ENCODE measurements around the gene UPP2.

UPP2 gene

DNA sequence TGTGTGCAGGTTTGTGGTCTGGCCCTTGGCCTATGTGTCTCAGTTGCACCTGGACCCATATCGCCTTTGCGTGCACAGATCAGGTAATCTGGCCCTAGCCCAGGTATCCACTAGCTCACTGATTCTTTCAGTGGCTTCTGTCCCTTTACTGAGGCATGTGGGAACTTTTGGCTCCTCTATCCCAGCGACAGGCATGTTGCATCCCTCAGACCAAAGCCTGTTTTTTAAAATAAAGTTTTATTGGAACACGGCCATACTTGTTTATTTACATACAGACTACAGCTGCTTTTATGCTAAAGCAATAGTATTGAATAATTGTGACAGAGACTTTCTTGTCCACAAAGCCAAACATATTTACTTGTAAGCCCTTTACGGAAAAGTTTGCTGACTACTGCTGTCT lies 39.9 kb upstream of the UPP2 start:
- no peaks in the 10 kb centered on the region for H3K4me1 ChIP-seq (ENCODE audit: control insufficient read depth in 1 of 2, insufficient read depth in 1 of 2, low read depth in 1 of 2, low read length in 1 of 2)
- no peak overlapping the region for H3K4me3 ChIP-seq (ENCODE audit: low read depth in 1 of 2, low read length in 1 of 2)
- TF ChIP-seq, protein P1, sequence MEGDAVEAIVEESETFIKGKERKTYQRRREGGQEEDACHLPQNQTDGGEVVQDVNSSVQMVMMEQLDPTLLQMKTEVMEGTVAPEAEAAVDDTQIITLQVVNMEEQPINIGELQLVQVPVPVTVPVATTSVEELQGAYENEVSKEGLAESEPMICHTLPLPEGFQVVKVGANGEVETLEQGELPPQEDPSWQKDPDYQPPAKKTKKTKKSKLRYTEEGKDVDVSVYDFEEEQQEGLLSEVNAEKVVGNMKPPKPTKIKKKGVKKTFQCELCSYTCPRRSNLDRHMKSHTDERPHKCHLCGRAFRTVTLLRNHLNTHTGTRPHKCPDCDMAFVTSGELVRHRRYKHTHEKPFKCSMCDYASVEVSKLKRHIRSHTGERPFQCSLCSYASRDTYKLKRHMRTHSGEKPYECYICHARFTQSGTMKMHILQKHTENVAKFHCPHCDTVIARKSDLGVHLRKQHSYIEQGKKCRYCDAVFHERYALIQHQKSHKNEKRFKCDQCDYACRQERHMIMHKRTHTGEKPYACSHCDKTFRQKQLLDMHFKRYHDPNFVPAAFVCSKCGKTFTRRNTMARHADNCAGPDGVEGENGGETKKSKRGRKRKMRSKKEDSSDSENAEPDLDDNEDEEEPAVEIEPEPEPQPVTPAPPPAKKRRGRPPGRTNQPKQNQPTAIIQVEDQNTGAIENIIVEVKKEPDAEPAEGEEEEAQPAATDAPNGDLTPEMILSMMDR (IDR thresholded peaks at IDR 0.05), result no peak
- no peak overlapping the region for H3K27ac ChIP-seq
- H3K27me3 ChIP-seq, result no peaks in the 10 kb centered on the region
- no peaks in the 10 kb centered on the region for H3K36me3 ChIP-seq
- H3K9me3 ChIP-seq, result no peaks in the 10 kb centered on the region

DNA sequence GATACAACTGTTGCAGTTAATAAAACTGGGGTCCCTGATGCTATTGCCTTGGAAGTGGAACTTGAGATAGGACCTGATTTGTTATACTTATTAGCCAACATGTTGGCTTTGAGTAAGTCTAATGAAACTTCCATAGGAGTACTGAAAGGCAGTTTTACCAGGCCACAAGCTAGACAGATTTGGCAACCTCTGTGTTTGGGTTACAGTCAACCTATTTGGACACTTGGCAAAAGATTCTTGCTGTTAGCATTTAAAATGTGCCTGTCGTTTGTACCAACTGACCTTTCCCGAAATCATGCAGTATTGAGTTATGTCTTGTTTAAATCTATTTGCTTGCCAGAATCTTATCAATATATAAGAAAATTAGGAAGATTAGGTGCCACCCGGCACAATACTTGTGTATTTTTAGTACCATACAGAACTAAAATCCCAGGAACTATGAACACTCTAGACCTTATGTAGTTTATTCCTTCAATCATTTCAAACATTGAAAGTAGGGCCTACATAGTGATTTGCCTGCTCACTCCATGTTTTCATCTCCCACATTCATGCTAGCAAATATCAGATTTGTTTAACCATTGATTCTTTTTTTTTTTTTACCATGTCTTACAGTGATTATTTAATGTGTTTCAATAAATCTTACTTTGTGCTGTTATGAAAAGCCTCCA lies 35.5 kb upstream of the UPP2 start:
- H3K4me1 ChIP-seq (ENCODE audit: control insufficient read depth in 1 of 2, insufficient read depth in 1 of 2, low read depth in 1 of 2, low read length in 1 of 2), result no peaks in the 10 kb centered on the region
- no peaks in the 10 kb centered on the region for H3K36me3 ChIP-seq
- no peaks in the 10 kb centered on the region for H3K27me3 ChIP-seq

GRCh38 chr2:158071018-158071417 lies 30.7 kb upstream of the UPP2 start:
- Histone ChIP-seq H3K36me3 (no peaks in the 10 kb centered on the region), H3K4me1 (ENCODE audit: control insufficient read depth in 1 of 2, insufficient read depth in 1 of 2, low read depth in 1 of 2, low read length in 1 of 2) (peaks cover 0 to 5% of the 10 kb centered on the region in 2 experiments), H3K27me3 (no peaks in the 10 kb centered on the region), H3K4me3 (ENCODE audit: low read depth in 1 of 2, low read length in 1 of 2) (no peak overlapping the region), H3K27ac (no peak overlapping the region), H3K9me3 (no peaks in the 10 kb centered on the region)
- TF ChIP-seq, protein P1 (IDR thresholded peaks at IDR 0.05), result no peak

More for the DNA sequence above, 35.5 kb upstream of the UPP2 start:
- Histone ChIP-seq H3K4me3 (ENCODE audit: low read depth in 1 of 2, low read length in 1 of 2) (no peak overlapping the region), H3K9me3 (no peaks in the 10 kb centered on the region), H3K27ac (no peak overlapping the region)
- TF ChIP-seq, protein P1 (IDR thresholded peaks at IDR 0.05), result no peak

DNA sequence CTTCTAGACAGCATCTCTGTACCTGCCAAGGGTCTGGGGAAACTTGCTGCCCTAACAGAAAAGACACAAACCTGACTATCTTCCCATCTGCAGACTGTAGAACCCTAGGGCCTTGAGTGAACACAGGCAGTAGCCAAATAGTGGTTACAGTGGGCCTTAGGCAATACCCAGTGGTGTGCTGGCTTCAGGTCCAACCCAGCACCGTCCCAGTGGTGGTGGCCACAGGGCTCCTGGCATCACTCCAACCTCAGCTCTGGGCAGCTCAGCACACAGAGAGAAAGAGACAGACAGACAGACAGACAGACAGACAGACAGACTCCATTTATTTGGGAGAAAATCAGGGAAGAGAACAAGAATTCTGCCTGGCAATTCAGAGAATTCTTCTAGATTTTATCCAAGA lies 29.3 kb upstream of the UPP2 start:
- TF ChIP-seq, protein P1 (IDR thresholded peaks at IDR 0.05), result no peak
- H3K9me3 ChIP-seq, result no peaks in the 10 kb centered on the region
- H3K36me3 ChIP-seq, result no peaks in the 10 kb centered on the region
- no peak overlapping the region for H3K27ac ChIP-seq
- H3K4me3 ChIP-seq (ENCODE audit: low read depth in 1 of 2, low read length in 1 of 2), result no peak overlapping the region
- no peaks in the 10 kb centered on the region for H3K27me3 ChIP-seq
- H3K4me1 ChIP-seq (ENCODE audit: control insufficient read depth in 1 of 2, insufficient read depth in 1 of 2, low read depth in 1 of 2, low read length in 1 of 2), result peaks cover 0 to 5% of the 10 kb centered on the region in 2 experiments

GRCh38 chr2:158079672-158080071 lies 22.0 kb upstream of the UPP2 start:
- Histone ChIP-seq H3K4me1 (ENCODE audit: control insufficient read depth in 1 of 2, insufficient read depth in 1 of 2, low read depth in 1 of 2, low read length in 1 of 2) (no peaks in the 10 kb centered on the region), H3K27ac (no peak overlapping the region), H3K4me3 (ENCODE audit: low read depth in 1 of 2, low read length in 1 of 2) (no peak overlapping the region), H3K36me3 (no peaks in the 10 kb centered on the region), H3K27me3 (no peaks in the 10 kb centered on the region), H3K9me3 (no peaks in the 10 kb centered on the region)
- TF ChIP-seq, protein P1 (IDR thresholded peaks at IDR 0.05), result no peak

Measured in neutrophil (primary cell).